ENCODE results near the gene OLIG2.

OLIG2 gene

DNA sequence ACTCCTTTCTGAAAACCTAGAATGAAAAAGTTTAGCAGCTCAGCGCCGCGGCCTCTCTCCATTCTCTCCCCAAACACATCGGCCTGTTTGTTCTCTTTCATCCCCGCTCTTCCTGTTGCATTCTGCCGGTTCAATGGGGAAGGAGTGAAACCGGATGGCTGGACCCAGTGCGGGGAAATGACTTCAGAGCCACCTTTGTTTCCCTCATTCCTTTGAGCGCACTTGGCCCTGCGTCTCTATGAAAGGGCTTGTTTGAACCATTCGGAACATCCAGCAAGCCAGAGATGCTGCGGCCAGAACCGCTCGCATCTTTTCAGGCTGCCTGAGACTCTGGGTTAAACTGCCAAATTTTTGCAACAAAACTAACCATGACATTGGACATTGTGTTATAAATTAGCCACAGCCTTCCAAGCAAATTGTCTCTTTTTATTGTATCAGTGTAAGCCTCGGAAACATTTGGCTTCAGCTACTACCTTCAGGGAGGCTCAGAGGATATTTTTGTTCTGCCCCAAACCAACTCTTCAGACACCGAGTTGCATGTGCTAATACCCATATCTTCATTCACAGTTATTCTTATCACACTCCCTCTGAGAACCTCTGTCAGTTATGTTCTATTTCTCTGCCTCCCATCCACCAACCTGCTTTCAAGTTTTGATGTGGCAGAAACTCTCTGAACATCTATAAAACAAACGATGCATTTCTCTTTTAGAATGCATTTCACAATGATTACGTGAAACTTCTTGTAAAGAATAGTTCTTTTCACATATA lies 39.1 kb downstream of the OLIG2 start:
- peak; percentile 55 for DNase-seq (ENCODE audit: low spot score)

GRCh38 chr21:33067043-33067442 lies 41.3 kb downstream of the OLIG2 start:
- DNase-seq (ENCODE audit: low spot score) = no peak

- no peak for DNase-seq (ENCODE audit: low spot score)
Measured at GRCh38 chr21:33067457-33067856, 41.7 kb downstream of the OLIG2 start.

- DNase-seq (ENCODE audit: low spot score) = no peak
Measured at GRCh38 chr21:33069243-33069642, 43.5 kb downstream of the OLIG2 start.

DNA sequence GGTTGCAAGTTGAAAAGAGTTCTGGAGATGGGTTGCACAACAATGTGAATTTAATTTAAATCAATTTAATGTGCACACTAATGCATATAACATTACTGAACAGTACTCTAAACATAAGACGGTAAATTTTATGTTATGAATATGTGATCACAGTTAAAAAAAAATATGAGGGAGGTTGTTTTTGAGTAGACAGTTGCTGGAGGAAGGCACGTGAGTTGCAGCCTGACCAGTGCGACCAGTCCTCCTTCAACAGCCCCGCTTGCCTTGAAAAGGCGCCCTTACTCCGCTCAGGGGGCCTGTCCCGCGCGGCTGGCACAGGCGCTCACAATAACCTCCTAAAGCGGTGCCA lies 43.9 kb downstream of the OLIG2 start:
- DNase-seq (ENCODE audit: low spot score) = no peak

DNA sequence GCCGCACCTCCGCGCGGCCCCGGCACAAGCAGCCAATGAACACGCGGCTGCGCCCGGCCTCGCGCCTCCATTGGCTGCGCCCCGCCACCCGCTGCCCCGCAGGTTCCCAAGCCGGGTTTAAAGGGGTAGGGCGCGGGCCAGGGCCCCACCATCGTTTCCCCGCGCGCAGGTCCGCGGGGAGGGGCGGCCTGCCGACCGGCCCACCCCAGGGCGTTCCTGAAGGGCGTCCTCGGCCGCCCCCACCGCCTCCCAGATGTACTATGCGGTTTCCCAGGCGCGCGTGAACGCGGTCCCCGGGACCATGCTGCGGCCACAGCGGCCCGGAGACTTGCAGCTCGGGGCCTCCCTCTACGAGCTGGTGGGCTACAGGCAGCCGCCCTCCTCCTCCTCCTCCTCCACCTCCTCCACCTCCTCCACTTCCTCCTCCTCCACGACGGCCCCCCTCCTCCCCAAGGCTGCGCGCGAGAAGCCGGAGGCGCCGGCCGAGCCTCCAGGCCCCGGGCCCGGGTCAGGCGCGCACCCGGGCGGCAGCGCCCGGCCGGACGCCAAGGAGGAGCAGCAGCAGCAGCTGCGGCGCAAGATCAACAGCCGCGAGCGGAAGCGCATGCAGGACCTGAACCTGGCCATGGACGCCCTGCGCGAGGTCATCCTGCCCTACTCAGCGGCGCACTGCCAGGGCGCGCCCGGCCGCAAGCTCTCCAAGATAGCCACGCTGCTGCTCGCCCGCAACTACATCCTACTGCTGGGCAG lies 44.4 kb downstream of the OLIG2 start, which contains the start of gene OLIG1:
Gene OLIG1, plus strand, starts transcription at position 148 of the 750 bp plus-strand sequence. Its CDS starts 106 bp downstream, at position 254.
- DNase-seq (ENCODE audit: low spot score) = peak; percentile 73

DNA sequence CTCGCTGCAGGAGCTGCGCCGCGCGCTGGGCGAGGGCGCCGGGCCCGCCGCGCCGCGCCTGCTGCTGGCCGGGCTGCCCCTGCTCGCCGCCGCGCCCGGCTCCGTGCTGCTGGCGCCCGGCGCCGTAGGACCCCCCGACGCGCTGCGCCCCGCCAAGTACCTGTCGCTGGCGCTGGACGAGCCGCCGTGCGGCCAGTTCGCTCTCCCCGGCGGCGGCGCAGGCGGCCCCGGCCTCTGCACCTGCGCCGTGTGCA lies 44.9 kb downstream of the OLIG2 start:
- DNase-seq (ENCODE audit: low spot score) = no peak

- DNase-seq (ENCODE audit: low spot score) = no peak
Measured at GRCh38 chr21:33070998-33071769, 45.4 kb downstream of the OLIG2 start.

- no peak for DNase-seq (ENCODE audit: low spot score)
Measured at GRCh38 chr21:33071770-33072306, 46.1 kb downstream of the OLIG2 start.

- peak; percentile 61 for DNase-seq (ENCODE audit: low spot score)
Measured at GRCh38 chr21:33073636-33074035, 47.9 kb downstream of the OLIG2 start.

DNA sequence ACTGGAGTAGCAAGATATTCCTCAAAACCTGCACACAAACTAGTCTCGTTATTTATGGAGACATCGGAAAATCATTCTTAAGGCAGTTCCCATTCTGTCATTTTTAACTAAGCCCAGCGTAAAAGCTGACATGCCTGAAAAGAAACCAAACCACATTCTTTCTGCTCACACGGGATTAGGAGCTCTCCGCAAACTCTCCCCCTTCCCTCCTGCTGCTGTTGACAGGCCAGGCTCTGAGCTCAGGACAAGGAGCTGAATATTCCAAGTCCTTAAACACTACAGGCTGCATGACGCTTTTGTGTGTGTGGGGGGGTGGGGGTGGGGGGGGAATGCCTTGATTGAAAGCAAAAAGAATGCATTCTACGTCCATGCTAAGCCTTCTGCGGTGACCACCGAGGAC lies 49.4 kb downstream of the OLIG2 start:
- DNase-seq (ENCODE audit: low spot score) = no peak

- DNase-seq (ENCODE audit: low spot score) = no peak
Measured at GRCh38 chr21:33075596-33076195, 50.0 kb downstream of the OLIG2 start.

DNA sequence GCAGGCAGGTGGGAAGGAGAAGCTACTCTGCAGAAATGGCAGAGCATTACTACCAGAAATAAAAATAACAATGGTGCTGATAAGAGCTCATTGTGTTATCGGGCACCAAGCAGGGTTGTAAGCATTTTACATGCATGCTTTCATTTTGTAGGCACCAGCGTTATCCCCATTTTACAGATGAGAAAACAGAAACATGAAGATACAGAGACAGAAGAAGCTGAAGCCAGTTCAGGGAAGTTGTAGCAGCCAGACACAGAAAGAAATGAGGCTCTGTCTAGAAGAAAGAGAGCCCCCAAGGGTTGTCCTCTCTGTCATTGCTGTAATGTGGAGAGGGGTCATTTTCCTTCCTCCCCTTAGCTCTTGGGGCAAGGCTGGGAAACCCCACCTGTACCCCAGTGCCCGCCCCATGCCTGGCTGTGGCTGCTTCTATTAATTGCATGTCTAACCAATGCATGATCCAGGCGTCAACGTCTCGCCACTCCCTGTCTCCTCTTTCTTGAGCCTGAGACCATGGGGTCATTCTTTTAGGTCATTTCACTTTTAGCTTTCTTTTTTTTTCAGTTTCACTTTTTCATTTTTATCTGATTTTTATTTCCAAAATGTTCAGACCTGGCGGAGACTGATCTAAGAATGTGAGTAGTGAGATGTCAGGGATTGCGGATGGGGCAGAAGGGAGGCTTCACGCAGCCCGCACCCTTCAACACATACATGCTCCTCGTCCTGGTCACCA lies 51.0 kb downstream of the OLIG2 start:
- no peak for DNase-seq (ENCODE audit: low spot score)

Data from hematopoietic multipotent progenitor cell treated with erythropoietin and hydrocortisone succinate and interleukin-3 and kit ligand, for 15 days (in vitro differentiated cells).